ENCODE results near the gene PHB1. TPM values are rescaled to one million over a fixed set of nuclear protein-coding genes. Genes with fewer than 3 reads are reported as not detected.

The PHB1 gene
- total RNA-seq, 1 donor from 2014 or later, result 157 TPM

- DNase-seq (ENCODE audit: low read depth in 2 of 2), result no peak
Measured at GRCh38 chr17:49406421-49407061, 8.1 kb downstream of the PHB1 start.

- no peak for DNase-seq (ENCODE audit: low read depth in 2 of 2)
Measured at GRCh38 chr17:49404906-49405305, 9.8 kb downstream of the PHB1 start.

- no peak for DNase-seq (ENCODE audit: low read depth in 2 of 2)
Measured at GRCh38 chr17:49404361-49404760, 10.3 kb downstream of the PHB1 start.

GRCh38 chr17:49403514-49404289 lies 11.0 kb downstream of the PHB1 start:
- no peak for DNase-seq (ENCODE audit: low read depth in 2 of 2)

GRCh38 chr17:49402706-49403105 lies 12.0 kb downstream of the PHB1 start:
- DNase-seq (ENCODE audit: low read depth in 2 of 2), result no peak

- DNase-seq (ENCODE audit: low read depth in 2 of 2), result no peak
Measured at GRCh38 chr17:49401971-49402611, 12.6 kb downstream of the PHB1 start.

GRCh38 chr17:49399995-49400394 lies 14.7 kb downstream of the PHB1 start:
- no peak for DNase-seq (ENCODE audit: low read depth in 2 of 2)

GRCh38 chr17:49397586-49397985 lies 17.1 kb downstream of the PHB1 start:
- no peak for DNase-seq (ENCODE audit: low read depth in 2 of 2)

GRCh38 chr17:49393491-49394255 lies 21.0 kb downstream of the PHB1 start:
- no peak for DNase-seq (ENCODE audit: low read depth in 2 of 2)

- peak in 1 of 2 donors; percentile 30 for DNase-seq (ENCODE audit: low read depth in 2 of 2)
Measured at GRCh38 chr17:49390548-49391324, 23.9 kb downstream of the PHB1 start.

GRCh38 chr17:49389514-49390347 lies 25.0 kb downstream of the PHB1 start:
- DNase-seq (ENCODE audit: low read depth in 2 of 2), result peak in 1 of 2 donors; percentile 10

GRCh38 chr17:49388692-49389513 lies 25.8 kb downstream of the PHB1 start:
- no peak for DNase-seq (ENCODE audit: low read depth in 2 of 2)

GRCh38 chr17:49388290-49388640 lies 26.4 kb downstream of the PHB1 start:
- no peak for DNase-seq (ENCODE audit: low read depth in 2 of 2)

- DNase-seq (ENCODE audit: low read depth in 2 of 2), result no peak
Measured at GRCh38 chr17:49387498-49388289, 27.0 kb downstream of the PHB1 start.

GRCh38 chr17:49386373-49386772 lies 28.3 kb downstream of the PHB1 start:
- no peak for DNase-seq (ENCODE audit: low read depth in 2 of 2)

- no peak for DNase-seq (ENCODE audit: low read depth in 2 of 2)
Measured at GRCh38 chr17:49384951-49385350, 29.7 kb downstream of the PHB1 start.

GRCh38 chr17:49383060-49383459 lies 31.6 kb downstream of the PHB1 start:
- DNase-seq (ENCODE audit: low read depth in 2 of 2), result no peak

GRCh38 chr17:49382556-49382955 lies 32.1 kb downstream of the PHB1 start:
- DNase-seq (ENCODE audit: low read depth in 2 of 2), result no peak

GRCh38 chr17:49381793-49382192 lies 32.9 kb downstream of the PHB1 start:
- no peak for DNase-seq (ENCODE audit: low read depth in 2 of 2)
